EL (cell line): ENCODE data around the gene KIF5A.
"Not testable (repeated sequence)": the region's sequence is repeated elsewhere in the genome, so short reads cannot be mapped to it uniquely, and the experiment has no call there.

Experiments used
- DNase-seq: peaks from one replicate; pipeline ENCODE4 v3.0.0-alpha.2; 2016

Gene KIF5A

DNA sequence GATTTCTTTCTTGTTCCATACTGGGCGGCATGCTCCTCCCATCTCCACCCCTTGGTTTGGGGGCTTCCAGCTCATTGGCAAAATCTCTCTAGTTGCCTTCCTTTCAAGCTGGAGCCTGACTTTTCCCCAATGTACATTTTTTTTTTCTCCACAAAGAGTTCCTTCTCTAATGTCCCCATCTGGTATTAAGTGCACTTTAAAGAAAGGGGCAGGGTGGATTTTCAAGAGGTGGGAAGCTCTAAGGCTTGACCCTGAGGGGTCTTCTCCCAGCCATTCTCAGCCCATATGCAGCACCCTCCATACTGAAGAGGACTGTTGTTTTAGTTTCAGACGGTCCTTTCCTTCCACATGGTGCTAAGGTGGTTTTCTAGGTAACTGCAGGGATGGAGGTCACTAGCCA, 35.3 kb downstream of the KIF5A start:
- DNase-seq: no peak

DNA sequence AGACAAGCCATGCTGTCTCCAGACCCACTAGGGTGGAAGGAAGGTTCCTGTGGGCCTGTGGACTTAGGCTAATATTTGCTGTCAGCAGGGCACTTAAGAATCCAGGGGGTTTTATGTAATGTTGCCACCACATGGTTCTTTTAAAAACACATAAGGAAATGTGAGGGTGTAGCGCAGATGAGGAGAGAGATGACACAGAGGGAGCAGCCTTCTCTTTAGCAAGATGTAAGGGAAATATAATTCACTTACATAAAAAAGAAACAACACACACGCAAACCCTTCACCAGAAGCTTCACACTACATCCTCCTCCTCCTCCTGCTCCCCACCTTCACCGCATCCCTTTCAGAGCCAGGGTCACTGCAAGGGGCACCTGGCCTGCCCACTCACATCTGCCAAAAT, 36.3 kb downstream of the KIF5A start:
- DNase-seq: no peak

DNA sequence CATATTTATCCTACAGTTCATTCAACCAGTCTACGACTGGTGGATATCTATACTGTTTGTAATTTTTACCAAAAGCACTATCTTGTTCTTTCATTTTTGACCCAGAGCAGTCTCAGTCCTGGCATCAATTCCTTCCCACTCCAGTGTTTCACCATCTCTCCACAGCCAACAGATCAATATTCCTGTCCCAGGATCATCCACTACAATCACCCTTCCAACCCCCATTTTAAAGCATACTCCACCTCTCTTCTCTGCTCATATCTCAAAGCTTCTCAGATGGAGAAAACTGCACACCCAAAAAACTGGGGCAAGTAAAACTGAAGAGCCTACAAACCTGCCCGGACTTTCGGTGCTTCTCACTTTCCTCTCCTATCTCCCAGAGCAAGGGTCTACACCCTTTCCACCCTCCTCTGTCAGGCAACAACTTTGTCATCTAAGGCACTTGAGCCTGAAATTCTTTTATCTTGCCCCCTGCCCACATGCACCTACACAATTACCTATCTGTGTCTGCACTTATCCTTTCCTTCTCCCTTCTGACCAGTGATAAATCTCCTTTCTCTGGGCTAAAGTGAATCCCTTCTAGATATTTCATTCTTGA, 37.1 kb downstream of the KIF5A start:
- no peak for DNase-seq

DNA sequence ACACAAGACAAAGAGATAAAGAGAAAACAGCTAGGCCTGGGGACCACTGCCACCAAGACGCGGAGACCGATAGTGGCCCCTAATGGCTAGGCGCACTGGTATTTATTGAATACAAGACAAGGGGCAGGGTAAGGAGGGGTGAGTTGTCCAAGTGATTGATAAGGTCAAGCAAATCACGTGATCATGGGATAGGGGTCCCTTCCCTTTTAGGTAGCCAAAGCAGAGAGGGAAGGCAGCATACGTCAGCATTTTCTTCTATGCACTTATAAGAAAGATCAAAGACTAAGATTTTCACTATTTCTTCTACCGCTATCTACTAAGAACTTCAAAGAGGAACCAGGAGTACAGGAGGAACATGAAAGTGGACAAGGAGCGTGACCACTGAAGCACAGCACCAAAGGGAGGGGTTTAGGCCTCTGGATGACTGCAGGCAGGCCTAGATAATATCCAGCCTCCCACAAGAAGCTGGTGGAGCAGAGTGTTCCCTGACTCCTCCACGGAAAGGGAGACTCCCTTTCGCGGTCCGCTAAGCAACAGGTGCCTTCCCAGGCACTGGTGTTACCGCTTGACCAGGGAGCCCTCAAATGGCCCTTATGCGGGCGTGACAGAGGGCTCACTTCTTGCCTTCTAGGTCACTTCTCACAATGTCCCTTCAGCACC, 39.2 kb downstream of the KIF5A start:
- not testable (repeated sequence) for DNase-seq

DNA sequence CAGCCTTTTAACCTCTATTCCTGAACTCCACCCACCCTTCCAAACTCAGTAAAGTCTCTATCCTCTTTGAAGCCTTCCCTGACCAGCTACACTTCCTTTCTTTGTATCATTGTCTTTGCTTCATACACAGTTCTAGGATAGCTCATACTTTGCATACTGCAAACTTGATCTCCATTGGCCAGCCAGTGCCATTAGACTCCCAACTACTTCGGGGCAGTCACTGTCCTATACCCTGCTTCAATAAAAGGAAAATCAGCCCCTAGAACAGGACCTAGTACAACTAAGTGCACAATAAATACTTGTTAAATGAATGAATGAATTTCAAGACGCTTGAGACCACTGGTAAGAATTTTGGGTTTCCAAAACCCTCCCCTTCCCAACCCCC, 40.6 kb downstream of the KIF5A start:
- no peak for DNase-seq

DNA sequence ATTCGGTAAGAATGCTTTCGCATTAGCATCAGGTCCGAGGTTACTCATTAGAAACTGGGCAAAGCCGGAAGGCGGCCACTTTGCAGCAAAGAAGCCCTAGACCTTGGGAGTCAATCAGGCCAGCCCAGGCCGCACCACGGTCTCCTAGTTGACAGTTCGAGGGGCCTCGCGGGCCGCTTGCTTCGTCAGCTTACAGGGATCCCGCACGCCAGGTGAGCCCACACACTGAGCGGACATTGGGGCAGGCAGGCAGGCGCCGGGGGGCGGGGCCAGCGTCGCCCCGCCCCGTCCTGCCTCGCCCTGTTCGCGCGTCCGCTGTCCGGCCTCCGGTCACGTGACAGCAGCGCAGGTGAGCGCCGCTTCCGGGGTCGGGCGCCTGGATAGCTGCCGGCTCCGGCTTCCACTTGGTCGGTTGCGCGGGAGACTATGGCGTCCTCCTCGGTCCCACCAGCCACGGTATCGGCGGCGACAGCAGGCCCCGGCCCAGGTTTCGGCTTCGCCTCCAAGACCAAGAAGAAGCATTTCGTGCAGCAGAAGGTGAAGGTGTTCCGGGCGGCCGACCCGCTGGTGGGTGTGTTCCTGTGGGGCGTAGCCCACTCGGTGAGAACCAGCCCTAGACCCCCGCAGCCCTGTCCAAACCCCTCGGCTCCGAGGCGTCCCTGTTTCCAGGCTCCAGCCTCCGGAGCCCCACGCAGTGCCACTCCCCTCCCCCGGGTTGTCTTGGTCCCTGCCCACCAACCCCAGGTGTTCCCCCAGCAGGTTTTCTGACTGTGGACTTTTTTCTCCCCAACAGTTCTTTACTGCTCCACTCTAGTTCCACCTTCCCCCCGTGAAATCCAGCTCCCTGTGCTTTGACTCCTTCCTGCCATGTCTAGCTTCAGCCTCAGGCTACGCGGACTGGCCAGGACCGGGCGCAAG, 41.3 kb downstream of the KIF5A start, which contains the start of gene PIP4K2C:
Gene PIP4K2C (plus strand): TSS at position 329 of the 918 bp plus-strand sequence. CDS start 98 bp downstream, at position 427.
- DNase-seq: peak; percentile 69

DNA sequence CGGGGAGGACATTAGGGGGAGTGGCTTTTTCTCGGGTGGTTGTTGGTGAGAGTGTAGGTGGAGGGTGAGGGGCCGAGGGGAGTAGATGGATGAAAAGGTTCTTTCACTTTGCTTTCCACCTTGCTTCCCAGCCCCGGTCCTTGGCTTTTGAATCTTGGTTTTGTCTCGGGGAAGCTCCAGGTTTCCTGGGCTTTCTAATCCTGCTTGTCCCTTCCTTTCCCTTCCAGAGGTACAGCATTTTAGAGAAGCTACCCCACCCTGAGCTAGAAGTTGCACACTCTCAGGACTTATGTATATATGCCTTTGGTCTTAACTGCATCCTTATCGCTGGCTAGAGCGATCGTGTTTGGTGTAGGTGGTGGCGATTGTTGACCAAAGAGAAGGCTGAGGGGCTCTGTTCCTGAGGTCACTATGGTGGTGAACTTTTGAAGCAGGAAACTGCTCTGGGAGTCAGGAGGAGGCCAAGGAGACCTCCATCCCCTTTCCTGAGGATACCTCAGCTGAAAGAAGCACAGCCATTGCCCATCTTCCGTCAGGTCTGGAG, 42.0 kb downstream of the KIF5A start:
- DNase-seq: no peak

DNA sequence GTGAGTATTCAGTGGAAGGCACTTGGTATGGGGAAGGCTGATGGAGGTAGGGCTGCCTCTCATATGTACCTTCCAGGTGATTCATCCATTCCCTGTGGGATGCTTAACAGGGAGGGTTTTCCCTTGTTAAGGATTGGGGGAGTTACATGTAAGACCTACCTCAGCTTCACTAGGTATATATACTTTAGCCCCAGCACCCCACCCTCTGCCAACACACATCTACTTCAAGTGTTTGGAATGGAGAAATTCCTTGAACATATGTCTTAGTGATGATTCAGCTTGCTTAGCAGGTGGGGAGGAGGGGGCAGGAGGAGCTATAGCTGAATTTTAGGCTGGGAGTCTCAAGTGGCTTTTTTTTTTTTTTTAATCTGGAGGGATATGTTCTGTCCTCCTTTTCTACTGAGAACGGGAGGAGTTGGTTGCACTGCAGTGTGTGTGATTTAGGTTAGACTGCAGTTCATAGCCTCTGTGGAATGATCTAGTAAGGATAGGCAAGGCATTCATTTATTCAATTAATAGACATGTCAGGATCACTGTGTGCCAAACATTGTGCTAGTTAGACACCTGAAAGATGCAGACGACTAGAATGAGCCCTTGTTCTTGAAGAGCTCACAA, 42.8 kb downstream of the KIF5A start:
- peak; percentile 58 for DNase-seq

DNA sequence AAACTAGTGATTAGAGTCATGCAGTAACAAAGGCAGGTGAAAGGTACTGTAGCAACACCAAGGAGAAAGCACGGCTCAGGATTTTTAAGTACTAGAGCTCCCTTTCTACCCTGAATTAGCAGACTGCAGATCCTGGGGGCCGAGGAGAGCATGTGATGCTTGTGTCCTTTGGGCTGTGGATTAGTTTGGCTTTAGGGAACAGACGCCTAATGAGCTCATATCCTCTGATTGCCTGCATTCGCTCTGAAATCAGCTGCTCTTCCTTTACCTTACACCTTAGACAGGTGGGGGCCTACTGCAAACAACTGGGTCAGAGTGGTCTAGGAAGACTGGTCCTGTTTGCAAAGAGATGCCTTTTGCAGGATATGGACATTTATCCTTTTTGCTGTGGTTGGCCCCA, 43.3 kb downstream of the KIF5A start:
- no peak for DNase-seq

DNA sequence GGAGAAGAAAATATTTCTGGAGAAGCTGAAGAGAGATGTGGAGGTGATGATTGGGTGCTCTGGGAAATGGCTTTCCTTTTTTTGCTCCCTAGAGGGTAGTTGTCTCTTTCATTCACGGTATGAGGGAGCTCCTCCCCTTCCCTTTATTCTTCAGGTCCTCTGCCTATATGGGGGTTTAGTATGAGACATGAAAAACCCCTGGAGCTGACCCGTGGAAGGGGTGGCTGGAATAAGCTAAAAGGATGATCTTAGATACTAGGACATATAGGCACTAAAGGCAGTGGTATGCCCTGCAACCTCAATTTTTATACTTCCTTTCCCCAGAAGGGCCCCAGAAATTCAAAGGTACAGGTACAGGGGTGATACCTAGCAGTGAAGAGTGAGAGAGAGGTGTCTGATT, 50.6 kb downstream of the KIF5A start:
- no peak for DNase-seq

DNA sequence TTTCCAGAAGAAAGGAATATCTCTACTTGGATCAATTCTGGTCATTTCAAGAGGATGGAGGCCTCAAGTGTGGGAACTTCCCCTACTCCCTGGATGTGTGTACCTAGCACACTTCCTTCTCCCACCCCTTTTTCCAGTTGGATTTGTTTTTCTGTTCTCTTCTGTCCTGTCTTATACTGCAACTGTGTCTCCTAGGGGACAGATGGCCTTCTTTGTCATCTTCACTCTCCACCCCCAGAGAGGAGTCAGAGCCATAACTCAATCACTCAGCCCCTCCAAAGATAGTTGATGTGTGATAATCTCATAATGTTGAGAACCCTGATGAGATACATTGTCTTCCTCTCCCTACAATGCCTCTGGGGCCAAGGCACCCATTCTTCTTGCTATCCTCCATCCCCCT, 52.7 kb downstream of the KIF5A start:
- DNase-seq: no peak

DNA sequence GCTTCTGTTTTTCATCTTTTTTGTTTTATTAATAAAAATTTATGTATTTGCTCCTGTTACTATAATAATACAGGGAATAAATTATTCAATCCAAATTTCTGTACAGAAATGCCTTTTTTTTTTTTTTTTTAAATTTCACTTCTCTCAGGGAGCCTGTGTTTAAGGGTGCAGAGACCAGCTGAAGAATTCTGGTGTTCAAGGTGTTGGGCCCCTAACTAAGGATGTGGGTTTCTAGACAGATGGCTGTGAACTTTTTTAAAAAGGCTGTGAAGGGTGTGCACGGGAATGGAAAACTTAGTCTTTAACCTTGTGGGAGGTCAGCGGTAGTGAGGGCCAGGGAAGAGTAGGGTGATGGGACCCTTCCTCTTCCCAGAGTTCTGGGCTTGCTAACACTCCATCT, 53.5 kb downstream of the KIF5A start:
- DNase-seq: no peak

DNA sequence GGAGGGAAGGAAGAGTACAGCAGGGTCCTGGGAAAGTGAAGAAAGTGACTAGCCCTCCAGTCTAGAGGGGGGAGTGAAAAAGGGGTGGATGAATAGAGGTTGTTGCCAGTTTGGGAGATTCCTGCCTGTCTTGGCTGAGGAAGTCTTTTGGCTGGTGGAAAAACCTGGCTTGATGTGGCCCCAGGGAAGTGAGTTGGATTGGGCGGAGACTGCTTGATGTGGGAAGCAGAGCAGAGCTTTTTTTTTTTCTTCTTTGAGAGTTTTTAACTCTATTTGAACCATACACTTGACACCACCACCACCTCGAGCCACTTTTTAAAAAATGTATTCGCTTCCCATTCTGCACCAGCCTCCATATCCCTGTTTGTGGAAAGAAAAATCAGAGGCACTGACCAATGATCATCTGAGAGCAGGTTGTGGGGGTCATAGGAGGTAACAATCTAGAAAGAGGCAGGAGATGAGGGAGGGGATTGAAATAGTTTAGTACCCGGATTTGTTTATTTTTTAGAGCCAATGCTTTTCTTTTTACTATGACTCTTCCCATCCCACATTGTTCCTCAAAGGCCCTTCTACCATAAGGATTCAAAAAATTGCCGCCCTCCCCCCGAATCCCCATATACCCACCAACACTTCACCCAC, 54.1 kb downstream of the KIF5A start:
- peak; percentile 57 for DNase-seq

DNA sequence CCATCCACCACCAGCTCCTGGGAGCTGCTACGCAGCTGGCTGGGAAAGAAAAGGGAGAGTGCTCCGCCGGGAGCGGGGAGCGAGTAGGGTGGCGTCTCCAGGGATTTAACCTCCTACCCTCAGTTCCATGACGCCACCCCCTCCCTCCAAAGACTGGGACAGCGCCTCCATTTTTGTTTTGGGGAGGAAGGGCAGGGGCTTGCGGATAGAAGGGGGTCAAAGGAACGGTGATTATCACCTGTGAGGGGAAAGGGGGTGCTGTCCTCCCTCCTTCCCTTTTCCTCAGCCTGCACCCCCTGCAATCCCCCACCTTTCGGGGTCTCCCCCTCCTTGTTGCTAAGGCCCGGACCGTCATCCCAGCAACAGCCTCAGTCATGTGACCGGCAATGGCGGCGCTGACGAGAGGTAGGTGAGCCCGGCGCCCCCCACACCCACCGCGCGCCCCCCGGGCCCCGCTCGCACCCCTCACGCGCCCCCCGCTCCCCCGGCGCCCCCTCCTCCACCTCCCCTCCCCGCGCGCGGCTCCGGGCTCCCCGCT, 54.7 kb downstream of the KIF5A start, which contains the start of gene DTX3:
Gene DTX3 (plus strand): TSS at position 371 of the 538 bp plus-strand sequence. CDS start 1,694 bp downstream, outside the sequence.
- DNase-seq: peak; percentile 31

DNA sequence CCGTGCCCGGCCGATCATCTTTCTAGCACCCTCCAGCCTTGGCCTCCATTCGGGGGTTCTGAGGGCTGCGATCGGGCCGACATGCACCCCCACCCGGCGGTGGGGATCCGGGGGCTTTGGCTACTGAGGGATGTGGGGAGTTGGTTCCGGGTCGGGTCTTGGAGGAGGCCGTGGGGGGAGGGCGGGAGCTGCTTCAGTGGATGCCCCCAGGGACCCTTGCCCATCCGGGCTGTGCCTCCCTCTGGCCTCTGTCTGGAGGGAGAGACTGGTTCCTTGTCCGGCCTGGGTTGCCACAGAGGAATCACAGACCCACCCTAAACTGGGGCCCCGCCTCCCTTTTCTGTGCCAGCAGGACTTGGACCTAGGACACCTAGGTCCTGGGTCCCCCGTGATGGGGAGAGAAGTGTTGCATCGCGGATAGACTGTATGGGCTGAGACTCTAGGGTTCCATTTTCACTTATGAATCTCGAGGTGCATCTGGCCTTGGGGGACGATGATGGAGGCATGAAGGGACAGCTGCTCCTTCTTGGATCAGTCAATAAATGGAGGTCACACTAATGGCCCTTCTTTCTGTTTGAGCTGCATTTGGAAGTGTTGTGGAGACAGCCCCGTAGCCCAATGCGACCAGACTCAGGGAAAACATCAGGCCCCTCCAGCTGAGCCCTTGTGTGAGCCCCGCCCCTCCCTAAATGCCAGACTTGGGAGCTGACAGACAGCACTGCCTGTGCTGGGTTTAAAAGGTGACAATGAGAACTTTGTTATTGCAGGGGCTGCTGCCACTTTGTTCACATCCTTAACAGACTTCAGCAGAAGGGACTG, 55.4 kb downstream of the KIF5A start:
- peak; percentile 32 for DNase-seq

DNA sequence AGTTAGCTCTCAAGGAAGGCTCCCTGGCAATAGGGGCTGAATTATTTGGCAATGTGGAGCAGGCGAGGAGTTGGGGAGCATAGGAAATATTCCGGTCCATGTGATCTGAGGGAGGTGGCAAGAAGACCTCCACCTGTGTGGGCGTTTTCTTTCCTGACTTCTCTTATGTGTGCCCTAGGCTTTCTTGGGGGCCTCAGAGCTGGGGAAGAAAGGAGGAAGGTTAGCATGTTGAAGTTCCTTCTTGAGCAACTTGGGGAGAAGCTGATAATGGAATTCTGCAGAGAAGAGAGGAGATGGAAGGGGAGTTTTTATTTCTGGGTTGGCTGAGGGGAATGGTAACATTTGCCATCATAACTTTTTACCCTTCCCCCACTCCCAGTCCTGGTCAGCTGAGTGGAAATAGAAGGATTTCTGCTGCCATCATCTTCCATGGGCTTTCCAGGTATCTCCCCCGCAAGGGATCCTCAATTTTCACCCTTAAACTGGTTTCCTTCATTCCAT, 56.0 kb downstream of the KIF5A start:
- DNase-seq: no peak

DNA sequence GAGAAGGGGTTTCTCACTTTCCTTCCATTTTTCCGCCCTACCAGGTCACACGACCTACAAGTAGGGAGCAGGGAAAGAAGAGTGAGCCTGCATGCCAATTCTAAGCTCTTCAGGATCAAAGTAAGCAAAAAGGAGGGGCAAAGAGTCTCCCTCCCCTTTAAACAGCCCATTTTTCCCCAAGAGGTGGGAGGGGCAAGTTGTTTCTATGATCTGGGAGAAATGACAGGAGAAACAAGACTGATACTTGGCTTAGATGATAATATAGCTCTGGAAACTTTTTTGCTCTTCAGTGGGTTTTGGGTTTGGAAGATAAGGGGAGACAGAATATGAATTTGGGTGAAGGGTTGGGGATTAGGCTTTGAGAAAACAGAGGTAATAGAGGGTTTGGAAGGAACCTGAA, 56.6 kb downstream of the KIF5A start:
- no peak for DNase-seq

DNA sequence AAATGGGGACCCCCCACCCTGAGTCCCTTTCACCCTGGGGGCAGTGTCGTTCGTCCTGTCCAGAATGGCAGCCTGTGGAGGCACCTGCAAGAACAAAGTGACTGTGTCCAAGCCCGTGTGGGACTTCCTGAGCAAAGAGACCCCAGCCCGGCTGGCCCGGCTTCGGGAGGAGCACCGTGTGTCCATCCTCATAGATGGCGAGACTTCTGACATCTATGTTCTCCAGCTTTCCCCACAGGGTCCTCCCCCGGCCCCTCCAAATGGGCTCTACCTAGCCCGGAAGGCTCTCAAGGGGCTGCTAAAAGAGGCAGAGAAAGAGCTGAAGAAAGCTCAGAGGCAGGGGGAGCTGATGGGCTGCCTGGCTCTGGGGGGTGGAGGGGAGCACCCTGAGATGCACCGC, 57.0 kb downstream of the KIF5A start:
- DNase-seq: no peak

DNA sequence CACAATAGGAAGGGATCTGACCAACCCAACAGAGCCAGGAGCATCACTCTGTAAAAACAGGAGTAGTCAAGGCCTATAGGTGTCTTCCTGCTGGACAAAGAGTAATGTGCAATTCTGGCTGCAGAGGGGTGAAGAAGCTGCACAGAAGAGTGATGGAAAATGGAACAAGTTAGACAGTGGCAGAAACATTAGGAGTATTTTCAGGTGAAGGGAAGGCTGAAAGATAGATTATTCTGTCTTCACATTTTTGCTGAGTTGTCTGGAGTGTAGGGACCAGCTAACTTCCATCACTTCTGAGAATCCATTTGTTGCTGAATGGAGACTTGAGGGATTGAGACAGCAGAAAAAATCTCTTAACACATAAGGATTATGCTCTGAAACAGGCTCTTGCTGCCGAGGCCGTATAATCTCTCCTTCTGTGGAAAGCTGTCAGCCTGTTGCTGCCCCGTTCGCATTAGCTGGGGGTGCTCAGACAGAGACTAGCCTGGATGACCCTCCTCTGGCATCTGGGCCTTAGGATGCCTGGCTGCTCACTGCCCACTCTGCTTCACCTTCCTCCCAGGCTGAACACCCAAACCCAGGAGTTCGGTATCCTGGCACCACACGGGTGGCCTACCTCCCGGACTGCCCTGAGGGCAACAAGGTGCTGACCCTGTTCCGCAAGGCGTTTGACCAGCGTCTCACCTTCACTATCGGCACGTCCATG, 58.3 kb downstream of the KIF5A start:
- DNase-seq: no peak

DNA sequence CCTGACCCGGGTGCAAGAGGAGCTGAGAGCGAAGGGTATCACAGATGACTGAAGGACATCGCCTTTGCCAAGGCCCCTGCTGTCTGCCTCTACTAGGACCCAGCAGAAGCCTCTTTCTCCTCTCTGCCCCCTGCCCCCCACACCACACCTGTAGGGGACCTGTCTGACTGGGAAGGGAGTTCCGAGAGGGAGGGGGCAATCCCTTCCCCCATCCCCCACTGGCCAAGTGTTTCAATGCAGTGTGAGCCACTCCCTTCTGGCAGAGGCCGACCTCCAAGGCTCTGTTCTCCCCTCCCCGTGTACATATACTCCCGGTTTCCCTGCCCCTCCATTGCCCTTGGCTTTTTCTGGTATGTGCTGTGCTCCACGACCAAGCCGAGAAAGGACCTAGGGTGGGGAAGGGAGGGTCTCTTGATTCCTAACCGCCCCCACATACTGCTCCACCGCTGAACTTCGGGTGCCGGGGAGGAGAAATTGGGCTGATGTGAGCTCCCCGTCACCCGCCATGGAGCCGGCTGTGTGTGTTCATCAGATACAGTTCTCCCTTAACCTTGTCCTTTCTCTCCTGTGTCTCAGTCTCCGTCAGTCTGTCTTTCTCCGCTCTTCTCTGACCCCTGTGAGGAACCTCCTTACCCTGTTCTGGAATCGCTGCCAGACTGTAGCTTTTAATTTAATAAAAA, 59.4 kb downstream of the KIF5A start:
- DNase-seq: no peak
